HG02943 (cell line): Measurements from ENCODE around the gene THOP1.
"Not testable (repeated sequence)": the region's sequence is repeated elsewhere in the genome, so short reads cannot be mapped to it uniquely, and the experiment has no call there.

Experiments used
- ATAC-seq: cut with Tn5 transposase; IDR thresholded peaks from one replicate; pipeline ENCODE4 v1.9.1; 2021; ENCODE audit warnings: mild to moderate bottlenecking, low read depth, moderate library complexity; ENCODE audit not compliant: unreplicated experiment

Gene THOP1

DNA sequence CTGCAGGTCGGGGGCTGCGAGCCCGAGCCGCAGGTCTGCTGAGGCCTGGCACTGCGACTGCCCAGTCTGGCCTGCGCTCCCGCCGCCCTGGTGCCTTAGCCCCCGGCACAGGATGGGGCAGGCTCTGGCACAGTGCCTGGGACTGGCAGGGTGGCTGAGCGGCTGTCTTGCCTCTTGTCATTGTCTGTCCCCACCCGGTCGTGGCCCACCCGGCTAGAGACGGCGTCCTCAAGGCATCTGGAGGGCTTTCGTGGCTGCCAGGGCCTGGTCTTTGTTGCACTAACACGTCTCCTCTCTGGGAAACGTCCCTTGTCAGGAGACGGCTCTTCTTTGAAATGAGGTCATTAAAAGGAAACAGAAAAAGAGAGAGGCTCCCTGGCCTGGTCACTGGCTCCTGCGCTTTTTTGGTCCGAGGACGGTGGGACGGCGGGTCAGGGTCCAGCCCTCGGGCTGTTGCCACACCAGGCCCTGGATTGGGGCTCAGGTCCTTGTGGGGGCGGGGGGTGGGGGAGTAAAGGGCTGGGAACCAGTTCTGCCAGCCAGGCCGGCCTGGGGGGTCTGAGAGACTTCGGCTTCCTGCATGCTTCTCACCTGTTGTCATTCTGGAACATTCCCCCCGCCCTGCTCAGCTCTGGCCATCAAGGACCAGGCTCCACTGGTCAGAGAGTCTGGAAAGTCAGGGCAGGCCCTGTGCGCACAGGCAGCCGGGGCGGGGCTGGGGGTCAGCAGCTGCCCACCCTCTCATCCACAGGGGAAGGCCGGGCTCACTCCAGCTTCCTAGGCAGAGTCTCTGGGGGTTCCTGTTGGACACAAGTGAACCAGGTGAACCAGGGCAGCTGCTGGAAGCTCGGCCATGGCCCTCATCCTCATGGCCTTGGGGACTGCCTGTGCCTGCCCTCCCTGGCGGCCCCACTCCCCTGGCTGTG is 28.2 kb downstream of the THOP1 start:
- ATAC-seq = no peak

DNA sequence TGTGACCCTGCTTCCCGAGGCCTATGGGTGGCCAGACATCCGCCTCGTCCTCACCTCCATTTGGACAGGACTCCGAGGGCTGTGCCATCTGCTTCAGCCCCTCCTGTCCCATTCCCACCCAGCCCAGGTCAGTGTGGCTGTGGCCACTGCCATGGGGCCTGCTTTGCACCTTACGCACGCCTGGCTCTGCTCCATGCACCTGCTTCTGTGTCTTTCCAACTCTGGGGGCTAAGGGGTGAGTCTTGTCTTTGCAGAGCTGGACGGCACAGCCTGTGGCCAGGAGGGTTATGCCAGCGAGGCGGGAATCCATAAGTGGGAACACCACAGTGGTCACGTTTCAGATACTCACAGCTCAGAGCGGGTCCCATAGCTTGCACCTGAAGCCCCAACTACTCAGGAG is 29.1 kb downstream of the THOP1 start:
- ATAC-seq = no peak

DNA sequence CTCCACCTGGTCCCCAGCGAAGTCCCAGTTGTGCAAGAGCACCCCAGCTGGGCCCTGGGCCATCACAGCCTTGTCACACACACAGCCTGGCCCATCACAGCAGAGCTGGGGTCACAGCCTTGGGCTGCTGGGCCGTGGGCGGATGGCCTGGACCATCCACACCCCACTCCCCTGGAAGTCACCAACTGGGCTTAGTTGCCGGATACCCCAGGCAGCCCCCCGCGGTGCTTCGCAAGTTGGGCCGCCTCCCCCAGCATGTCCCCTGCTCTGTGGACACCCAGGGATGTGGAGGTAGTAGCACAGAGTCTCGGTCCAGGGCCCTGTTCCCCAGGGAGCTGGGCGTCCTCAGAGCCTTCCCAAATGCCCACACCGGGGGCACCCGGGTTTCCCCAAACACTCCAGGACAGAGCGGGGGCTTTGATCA is 29.9 kb downstream of the THOP1 start:
- no peak for ATAC-seq

DNA sequence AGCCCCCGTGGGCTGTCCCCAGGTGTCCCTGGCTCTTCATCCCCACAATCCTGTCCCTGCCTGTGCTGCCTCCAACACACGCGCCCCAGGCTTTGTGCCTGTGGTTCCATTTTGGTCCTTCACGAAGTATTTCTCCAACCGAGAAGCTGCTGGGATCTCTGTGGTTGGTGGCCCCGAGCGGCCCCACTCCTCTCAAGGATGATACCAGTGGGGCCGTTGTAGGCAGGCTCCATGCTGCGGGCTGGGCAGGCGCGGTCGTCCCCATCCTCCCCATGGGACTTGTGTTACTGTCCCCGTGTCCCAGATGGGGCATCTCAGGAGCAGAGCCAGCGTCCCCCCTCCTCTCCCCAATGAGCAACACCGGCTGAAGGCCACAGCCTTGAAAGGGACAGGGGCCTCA is 30.6 kb downstream of the THOP1 start:
- no peak for ATAC-seq

DNA sequence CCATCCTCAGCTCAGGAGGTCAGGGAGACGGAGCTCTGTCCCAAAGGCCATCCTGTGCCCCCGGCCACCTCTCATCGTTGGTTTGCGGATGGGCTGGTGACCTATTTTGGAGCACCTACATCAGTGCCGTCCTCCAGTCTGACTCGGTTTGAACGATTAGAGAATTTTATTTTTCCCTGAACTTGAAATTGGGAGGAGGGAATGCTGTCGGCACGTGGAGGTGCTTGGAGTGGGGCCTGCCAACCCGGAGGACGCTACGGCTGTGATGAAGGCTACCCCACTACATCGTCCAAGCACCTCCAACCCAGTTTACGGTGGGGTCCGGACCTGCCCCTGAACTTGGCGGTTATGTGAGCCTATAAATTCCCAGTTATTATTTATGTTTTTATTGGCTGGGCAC is 31.3 kb downstream of the THOP1 start:
- no peak for ATAC-seq

DNA sequence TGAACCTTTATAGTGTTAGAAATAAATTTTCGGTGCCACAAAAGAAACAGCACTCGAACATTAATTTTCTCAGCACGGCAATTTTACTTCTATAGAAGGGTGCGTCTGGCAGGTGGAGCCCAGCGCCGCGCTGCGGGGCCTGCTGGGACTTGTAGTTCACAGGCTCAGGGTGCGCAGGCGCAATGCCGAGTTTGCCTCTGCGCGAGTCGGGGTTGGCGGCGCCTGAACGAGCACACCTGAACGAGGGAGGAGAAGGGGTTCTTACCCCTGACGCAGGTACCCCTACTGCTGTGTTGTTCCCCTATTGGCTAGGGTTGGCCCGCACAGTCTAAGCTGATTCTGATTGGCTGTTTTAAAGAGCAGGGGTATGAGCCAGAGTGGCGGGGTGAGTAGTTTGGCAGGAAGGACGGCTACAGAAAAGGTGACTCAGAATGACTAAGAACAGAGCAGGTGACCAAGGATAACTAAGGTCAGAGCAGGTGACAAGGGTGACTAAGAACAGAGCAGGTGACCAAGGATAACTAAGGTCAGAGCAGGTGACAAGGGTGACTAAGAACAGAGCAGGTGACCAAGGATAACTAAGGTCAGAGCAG is 32.0 kb downstream of the THOP1 start:
- ATAC-seq = not testable (repeated sequence)

DNA sequence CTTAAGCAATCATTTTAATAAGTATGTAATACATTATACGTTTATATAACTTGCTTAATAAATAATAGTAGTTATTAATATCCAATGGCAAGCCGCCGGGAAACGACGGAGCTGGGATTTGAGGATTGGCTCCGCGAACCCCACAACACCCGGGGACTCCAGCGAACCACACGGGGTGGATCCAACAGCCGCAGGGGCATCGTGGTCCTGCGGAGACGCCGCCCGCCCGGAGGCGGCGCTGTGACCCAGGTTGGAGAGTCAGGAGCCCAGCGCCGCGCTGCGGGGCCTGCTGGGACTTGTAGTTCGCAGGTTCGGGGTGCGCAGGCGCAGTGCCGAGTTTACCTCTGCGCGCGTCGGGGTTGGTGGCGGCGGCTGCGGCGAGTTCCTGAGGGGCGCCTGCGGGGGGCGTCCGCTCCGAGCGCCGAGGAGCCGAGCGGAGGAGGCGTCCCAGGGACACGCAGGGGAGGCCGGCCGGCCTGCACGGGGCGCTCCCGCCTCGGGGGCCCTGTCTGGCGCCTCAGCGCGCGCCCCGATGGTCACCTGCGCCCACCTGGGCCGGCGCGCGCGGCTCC is 34.3 kb downstream of the THOP1 start, which contains the start of gene ZNF554:
Gene ZNF554, plus strand, starts transcription at position 329 of the 572 bp plus-strand sequence. Its CDS starts 204 bp downstream, at position 533.
- peak; percentile 85 for ATAC-seq

DNA sequence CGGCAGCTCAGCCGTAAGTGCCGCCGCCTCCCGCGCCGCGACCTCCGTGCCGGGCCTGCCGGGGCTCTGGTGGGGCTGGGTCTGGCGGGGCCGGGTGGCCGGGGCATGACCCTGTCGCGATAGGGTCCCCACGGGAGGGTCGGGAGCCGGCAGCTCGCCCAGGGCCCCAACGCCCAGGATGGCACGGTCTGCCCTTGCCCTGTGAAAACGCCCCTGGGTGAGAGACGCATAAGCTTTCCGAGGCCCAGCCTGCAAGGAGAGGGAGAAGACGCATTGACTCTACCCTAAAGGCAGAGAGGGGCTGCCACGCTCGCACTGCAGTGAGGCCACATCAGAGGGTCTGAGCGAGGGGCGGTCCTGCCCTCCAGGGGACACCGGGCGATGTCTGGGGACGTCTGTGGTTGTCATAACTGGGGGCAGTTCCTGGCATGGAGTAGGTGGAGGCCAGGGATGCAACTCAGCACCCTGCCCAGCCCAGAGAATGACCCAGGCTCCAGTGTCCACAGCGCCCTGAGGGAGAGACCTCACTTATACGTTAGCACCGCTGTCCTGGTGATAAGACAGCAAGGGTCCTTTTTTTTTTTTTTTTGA is 34.9 kb downstream of the THOP1 start:
- ATAC-seq = peak; percentile 40

DNA sequence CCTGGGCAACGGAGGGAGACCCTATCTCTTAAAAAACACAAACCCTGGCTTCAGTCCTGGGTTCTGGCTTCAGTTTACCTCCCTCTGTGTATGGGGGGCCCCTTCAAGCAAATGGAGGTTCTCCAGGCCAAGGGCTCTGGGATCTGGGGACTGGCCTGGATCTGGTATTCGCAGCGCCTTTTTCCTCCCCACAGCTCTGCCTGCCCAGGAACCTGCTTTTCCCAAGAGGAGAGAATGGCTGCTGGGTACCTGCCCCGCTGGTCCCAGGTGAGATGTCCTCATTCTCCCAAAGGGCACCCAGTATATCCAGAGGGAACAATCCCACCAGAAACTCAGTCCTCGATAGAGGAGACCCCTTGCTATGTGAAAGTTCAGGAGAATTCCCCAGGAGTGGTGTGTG is 37.5 kb downstream of the THOP1 start:
- no peak for ATAC-seq

DNA sequence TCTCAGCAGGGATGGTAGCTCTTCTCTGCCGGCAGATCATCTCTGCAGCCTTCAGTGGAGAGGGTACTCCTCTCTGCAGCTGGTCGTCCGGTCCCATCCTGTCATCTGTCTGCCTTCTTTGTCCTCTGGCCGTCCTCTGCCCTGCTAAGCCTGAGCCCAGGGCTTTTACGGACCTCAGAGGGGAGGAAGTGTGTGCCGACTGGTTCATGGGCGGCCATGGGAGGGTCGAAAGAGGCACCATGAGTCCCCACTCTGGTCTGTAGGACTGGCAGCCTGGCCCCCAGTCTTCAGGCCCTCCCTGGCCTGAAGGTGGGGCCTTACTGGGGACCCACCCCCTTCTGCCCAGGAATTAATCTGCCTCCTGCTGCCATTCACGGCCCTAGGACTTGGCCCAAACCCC is 38.3 kb downstream of the THOP1 start:
- no peak for ATAC-seq

DNA sequence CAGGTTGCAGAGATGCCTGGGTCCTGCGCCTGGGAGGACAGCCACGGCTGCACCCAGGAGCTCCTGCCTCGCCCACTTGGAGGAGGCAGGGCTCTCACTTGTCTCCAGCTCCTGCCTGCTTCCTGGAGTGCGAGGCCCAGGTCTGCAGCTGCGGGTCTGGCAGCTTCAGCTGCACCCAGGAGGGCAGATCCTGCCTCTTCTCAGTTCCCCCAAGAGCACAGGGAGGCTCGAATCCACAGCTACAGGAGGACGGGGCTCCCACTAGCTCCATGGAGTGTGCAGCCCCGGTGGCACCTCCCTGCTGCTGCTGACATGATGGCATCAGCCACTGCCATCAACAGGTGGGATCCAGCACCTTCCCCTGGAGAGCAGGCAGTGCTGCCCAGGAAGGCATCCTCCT is 38.8 kb downstream of the THOP1 start:
- ATAC-seq = no peak

DNA sequence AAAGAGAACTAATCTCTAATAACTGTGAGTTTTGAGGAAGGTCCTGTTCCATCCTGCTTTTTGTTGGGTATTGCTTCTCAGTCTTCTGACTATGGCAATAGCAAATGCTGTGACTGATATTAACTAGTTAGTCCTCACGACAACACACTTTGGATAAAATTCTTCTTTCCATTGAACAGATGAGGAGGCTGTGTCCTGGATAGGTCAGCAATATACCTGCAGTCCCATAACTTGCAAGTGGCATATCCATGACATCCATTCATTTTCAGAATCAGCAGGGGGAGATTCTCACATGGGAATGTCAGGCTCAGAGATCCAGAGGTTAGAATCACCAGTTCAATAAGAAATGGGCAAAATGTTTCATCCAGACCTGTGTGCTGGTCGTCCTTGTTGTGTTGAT is 41.7 kb downstream of the THOP1 start:
- no peak for ATAC-seq

DNA sequence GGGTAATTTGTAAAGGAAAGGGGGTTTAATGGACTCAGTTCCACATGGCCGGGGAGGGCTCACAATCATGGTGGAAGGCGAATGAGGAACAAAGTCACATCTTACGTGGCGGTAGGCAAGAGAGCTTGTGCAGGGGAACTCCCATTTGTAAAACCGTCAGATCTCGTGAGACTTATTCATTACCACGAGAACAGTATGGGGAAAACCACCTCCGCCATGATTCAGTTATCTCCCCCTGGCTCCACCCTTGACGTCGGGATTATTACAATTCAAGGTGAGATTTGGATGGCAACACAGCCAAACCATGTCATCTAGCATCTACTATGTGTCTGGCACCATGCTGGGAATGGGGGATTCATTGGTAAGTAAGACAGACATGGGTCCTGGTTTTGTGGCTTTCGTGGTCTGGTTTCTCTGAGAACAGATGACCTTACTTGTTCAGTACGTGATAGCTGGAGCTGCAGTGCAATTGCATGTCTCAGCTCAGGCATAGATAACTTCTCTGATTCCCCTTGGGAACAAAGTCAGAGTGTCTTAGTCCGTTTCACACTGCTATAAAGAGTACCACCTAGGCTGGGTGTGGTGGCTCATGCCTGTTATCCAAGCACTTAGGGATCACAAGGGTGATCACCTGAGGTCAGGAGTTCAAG is 42.7 kb downstream of the THOP1 start:
- ATAC-seq = no peak

DNA sequence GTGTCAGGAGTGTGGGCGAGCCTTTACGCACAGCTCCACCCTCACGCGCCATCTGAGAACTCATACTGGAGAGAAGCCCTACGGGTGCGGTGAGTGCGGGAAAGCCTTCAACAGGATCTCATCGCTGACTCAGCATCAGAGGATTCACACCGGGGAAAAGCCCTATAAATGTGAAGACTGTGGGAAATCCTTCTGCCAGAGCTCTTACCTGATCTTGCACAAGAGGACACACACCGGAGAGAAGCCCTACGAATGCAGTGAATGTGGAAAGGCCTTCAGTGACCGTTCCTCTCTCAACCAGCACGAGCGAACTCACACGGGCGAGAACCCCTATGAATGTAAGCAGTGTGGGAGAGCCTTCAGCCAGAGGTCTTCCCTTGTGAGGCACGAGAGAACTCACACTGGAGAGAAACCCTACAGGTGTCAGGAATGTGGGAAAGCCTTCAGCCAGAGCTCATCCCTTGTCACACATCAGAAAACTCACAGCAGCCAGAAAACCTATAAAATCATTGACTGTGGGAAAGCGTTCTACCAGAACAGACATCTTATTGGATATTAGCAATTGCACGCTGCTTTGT is 49.1 kb downstream of the THOP1 start:
- no peak for ATAC-seq

DNA sequence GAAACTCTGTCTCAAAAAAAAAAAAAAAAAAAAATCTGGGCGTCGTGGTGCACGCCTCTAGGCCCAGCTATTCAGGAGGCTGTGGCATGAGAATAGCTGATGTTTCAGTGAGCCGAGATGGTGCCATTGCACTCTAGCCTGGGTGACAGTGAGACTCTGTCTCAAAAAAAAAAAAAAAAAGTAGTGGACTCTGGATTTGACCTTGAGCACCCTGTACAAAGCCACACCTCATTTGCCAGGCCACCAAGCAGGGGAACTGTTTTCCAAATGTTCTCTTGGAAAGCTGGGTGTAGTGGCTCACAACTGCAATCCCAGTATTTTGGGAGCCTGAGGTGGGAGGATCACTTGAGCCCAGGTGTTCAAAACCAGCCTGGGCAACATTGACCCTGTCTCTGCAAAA is 52.1 kb downstream of the THOP1 start:
- no peak for ATAC-seq

DNA sequence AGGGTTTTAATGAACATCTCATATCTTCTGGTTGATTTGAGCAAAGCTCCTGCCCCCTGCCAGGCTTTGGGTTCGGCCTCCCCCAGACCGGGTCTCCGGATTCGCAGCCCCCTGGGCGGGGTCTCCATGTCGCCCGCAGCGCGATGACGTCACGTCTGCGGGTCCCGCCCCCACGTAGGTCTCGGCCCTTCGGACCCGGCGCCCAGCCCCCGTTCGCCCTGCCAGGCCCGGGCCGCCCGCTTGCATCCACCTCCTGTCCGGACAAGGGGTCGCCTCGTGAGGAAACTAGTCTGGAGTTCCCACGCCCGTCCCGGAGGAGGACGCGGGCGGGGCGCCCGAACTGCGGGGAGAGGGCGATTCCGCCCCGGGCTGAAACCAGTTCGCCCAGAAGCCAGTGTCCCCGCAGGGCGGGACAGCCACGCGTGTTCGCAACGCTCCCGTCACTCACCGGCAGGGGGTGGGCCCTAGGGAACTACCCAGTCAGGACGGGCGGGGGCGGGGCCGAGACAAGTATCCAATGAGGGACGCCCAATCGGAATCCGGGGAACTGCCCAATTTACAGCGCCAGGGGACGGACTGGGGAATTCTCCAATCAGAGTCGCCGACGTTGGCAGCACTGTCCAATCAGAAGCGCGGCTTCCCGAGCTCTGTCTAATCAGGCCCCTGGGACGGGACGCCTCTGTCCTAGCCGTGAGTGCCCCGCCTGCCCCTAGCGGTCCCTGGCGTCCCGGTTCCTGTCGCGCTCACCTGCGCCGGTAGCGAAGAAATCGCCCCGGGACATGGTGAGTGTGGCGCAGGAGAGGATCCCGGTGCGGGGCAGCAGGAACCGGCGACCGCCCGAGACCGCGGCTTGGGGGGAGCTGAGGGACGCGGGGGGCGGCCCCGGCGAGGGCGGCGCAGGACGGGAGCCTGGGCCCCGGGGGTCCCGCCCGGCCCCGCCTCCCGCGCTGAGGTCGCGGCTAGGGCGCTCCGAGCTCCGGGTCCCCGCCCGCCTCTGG is 55.8 kb downstream of the THOP1 start, which contains the start of gene ZNF555:
Gene ZNF555, plus strand, starts transcription at position 682 of the 998 bp plus-strand sequence. Its CDS starts 98 bp downstream, at position 780.
- ATAC-seq = peak; percentile 96

DNA sequence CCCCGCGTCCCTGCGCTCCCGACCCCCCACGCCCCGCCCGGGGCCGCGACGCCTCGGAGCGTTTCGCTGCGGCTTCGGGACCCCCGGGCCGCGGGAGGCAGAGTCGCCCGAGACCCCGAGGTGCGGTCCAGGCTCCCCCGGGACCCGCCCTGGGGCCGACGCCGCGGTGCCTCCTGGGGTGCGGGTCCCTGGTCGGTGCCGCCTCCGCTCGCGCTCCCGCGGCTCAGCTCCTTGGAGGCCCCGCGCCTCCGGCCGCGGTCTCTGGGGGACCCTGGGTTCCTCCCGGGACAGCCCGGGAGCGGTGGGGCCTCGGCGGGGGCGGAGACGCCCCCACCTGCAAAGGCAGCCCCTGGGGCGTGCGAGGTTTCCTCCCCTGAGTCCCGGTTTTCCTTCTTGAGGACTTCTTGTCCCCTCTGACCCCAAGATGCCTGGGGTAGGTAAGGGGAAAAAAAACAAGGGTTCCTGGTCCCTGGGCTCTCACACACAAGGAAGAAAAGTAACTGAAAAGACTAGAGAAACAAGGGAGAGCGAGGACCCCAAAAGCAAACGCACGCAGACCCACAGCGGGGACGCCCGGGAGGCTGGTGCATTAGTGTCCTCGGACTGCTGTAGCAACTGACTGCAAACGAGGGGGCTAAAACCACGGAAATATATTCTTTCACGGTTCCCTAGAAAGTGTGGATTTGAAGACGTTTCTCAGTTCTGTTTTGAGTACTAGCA is 56.7 kb downstream of the THOP1 start:
- ATAC-seq = no peak

DNA sequence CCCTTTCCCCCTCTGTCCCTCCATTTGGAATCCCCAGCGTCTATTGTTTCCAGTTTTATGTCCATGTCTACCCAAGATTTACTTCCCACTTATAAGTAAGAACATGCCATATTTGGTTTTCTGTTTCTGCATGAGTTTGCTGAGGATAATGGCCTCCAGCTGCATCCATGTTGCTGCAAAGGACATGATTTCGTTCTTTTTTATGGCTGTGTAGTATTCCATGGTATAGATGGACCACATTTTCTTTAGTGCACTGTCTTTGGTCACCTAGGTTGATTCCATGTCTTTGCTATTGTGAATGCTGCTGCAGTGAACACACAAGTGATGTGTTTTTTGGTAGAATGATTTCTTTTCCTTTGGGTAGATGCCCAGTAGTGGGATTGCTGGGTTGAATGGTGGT is 59.8 kb downstream of the THOP1 start:
- no peak for ATAC-seq
